WTC11 (cell line): ENCODE data around the gene FBXW9. TPM values are rescaled to one million over a fixed set of nuclear protein-coding genes. Genes with fewer than 3 reads are reported as not detected.

Source experiments
- ATAC-seq: fragments of 200-7000 bp; cut with Tn5 transposase; 2 replicates; pipeline ENCODE4 v1.10.0; 2021; ENCODE audit warnings: mild to moderate bottlenecking, moderate library complexity
- CTCF ChIA-PET: fragments of 300-600 bp; sonication (Branson Sonifier 250); formaldehyde crosslinking; loops from one replicate; lab custom pipeline; 2021; ENCODE audit warnings: antibody characterized with exemption; lab: Charles Lee
- POLR2A ChIA-PET: fragments of 350-600 bp; sonication (Branson Sonifier 250); formaldehyde crosslinking; loops from one replicate; lab custom pipeline; 2021; ENCODE audit warnings: antibody characterized with exemption; lab: Charles Lee
- DNase-seq: peaks from one replicate; pipeline ENCODE4 v3.0.0; 2021; ENCODE audit warnings: low spot score
- H3K27ac Mint-ChIP-seq: 2 replicates; pipeline ENCODE4 v1.8.0; 2021; ENCODE audit warnings: mixed read lengths
- H3K27me3 Mint-ChIP-seq: 2 replicates; pipeline ENCODE4 v1.8.0; 2021; ENCODE audit warnings: low read depth, mild to moderate bottlenecking, moderate library complexity, mixed read lengths
- H3K36me3 Mint-ChIP-seq: 2 replicates; pipeline ENCODE4 v1.8.0; 2021; ENCODE audit warnings: mixed read lengths
- H3K4me1 Mint-ChIP-seq: 2 replicates; pipeline ENCODE4 v1.8.0; 2022; ENCODE audit warnings: mixed read lengths
- H3K4me3 Mint-ChIP-seq: 2 replicates; pipeline ENCODE4 v1.8.0; 2021; ENCODE audit warnings: mild to moderate bottlenecking, moderate library complexity, mixed read lengths
- H3K9me3 Mint-ChIP-seq: 2 replicates; pipeline ENCODE4 v1.8.0; 2021; ENCODE audit warnings: mixed read lengths
- ARID4B ChIP-seq: sonication (generic); formaldehyde crosslinking; IDR thresholded peaks from 2 replicates; pipeline ENCODE4 v1.8.0; 2023; ENCODE audit warnings: missing genetic modification reagents, mild to moderate bottlenecking, borderline replicate concordance
- ATF3 ChIP-seq: sonication (generic); formaldehyde crosslinking; conservative IDR thresholded peaks from 2 replicates; pipeline ENCODE4 v1.8.1; 2022; ENCODE audit warnings: mild to moderate bottlenecking, missing genetic modification reagents
- CREM ChIP-seq: sonication (generic); formaldehyde crosslinking; IDR thresholded peaks from 2 replicates; pipeline ENCODE4 v1.8.1; 2022; ENCODE audit warnings: mild to moderate bottlenecking, missing genetic modification reagents, moderate library complexity
- E2F4 ChIP-seq: sonication (generic); formaldehyde crosslinking; IDR thresholded peaks from 2 replicates; pipeline ENCODE4 v1.8.1; 2022; ENCODE audit warnings: low read depth, mild to moderate bottlenecking, moderate library complexity, missing genetic modification reagents, borderline replicate concordance
- FOXP4 ChIP-seq: sonication (generic); formaldehyde crosslinking; IDR thresholded peaks from 2 replicates; pipeline ENCODE4 v1.8.0; 2022; ENCODE audit warnings: mild to moderate bottlenecking, missing genetic modification reagents
- JUN ChIP-seq: sonication (generic); formaldehyde crosslinking; IDR thresholded peaks from 2 replicates; pipeline ENCODE4 v1.8.0; 2023; ENCODE audit warnings: mild to moderate bottlenecking, missing genetic modification reagents
- MXD4 ChIP-seq: fragments of 250-450 bp; sonication (Bioruptor Pico); IDR thresholded peaks from 2 replicates; pipeline ENCODE4 v1.8.0; 2021; ENCODE audit warnings: mild to moderate bottlenecking, moderate library complexity, borderline replicate concordance
- NFE2L1 ChIP-seq: sonication (generic); formaldehyde crosslinking; IDR thresholded peaks from 2 replicates; pipeline ENCODE4 v1.8.1; 2023; ENCODE audit warnings: missing genetic modification reagents
- NFYB ChIP-seq: sonication (generic); formaldehyde crosslinking; conservative IDR thresholded peaks from 2 replicates; pipeline ENCODE4 v1.8.0; 2022; ENCODE audit warnings: low read depth, missing genetic modification reagents
- OVOL2 ChIP-seq: fragments of 250-450 bp; sonication (Bioruptor Pico); IDR thresholded peaks from 2 replicates; pipeline ENCODE4 v1.9.0; 2021; ENCODE audit warnings: mild to moderate bottlenecking, borderline replicate concordance
- PRDM15 ChIP-seq: sonication (generic); formaldehyde crosslinking; IDR thresholded peaks from 2 replicates; pipeline ENCODE4 v1.8.0; 2022; ENCODE audit warnings: missing genetic modification reagents
- RELA ChIP-seq: sonication (generic); formaldehyde crosslinking; IDR thresholded peaks from 2 replicates; pipeline ENCODE4 v1.8.1; 2022; ENCODE audit warnings: missing genetic modification reagents, mild to moderate bottlenecking, borderline replicate concordance
- USF2 ChIP-seq: sonication (generic); formaldehyde crosslinking; IDR thresholded peaks from 2 replicates; pipeline ENCODE4 v1.8.1; 2023; ENCODE audit warnings: mild to moderate bottlenecking, missing genetic modification reagents, moderate library complexity
- ZNF138 ChIP-seq: sonication (generic); formaldehyde crosslinking; conservative IDR thresholded peaks from 2 replicates; pipeline ENCODE4 v1.8.1; 2022; ENCODE audit warnings: mild to moderate bottlenecking, moderate library complexity, missing genetic modification reagents
- ZNF281 ChIP-seq: sonication (generic); formaldehyde crosslinking; IDR thresholded peaks from 2 replicates; pipeline ENCODE4 v1.8.0; 2023; ENCODE audit warnings: mild to moderate bottlenecking, missing genetic modification reagents
- ZNF416 ChIP-seq: fragments of 250-450 bp; sonication (Bioruptor Pico); IDR thresholded peaks from 2 replicates; pipeline ENCODE4 v1.9.0; 2021; ENCODE audit warnings: mild to moderate bottlenecking, inconsistent platforms
- total RNA-seq: library from RNA; stranded (reverse); gene quantifications from 3 replicates; pipeline ENCODE4 v1.2.3, GENCODE V29; 2021
- TF ChIP-seq, protein P1 (sequence below): sonication (generic); formaldehyde crosslinking; IDR thresholded peaks from 2 replicates; pipeline ENCODE4 v1.8.1; 2022; ENCODE audit warnings: mild to moderate bottlenecking, missing genetic modification reagents, moderate library complexity, borderline replicate concordance

The FBXW9 gene
- total RNA-seq, 1 experiment from 2014 or later: 15.2 TPM

GRCh38 chr19:12670159-12670928, 26.1 kb downstream of the FBXW9 start:
- Mint-ChIP-seq H3K9me3 (no peaks in the 10 kb centered on the region), H3K27me3 (no peaks in the 10 kb centered on the region), H3K4me3 (peak overlapping the region; percentile 98), H3K4me1 (peaks cover 30% of the 10 kb centered on the region), H3K27ac (peak overlapping the region; percentile 100), H3K36me3 (peaks cover 25% of the 10 kb centered on the region)
- no peak for DNase-seq
- ChIA-PET CTCF (interaction anchor here (2.9 to 3.1 kb wide), 2 partner anchors 11 to 22 kb away, joined by 22 to 23 read pairs; partner anchors contain the start of gene DHPS), POLR2A (interaction anchor here (0.6 to 1.2 kb wide), 2 partner anchors 13 to 31 kb away, joined by 3 to 4 read pairs; no protein-coding TSS in a partner anchor)
- no peak for ATAC-seq
- TF ChIP-seq ATF3: no peak
- TF ChIP-seq ZNF416 (CRISPR knock-in tag): peak; percentile 27; the same call in 1 of the 2 replicates
- TF ChIP-seq ZNF138 (CRISPR knock-in tag): no peak
- TF ChIP-seq ARID4B (CRISPR knock-in tag): no peak
- TF ChIP-seq RELA (CRISPR knock-in tag): no peak
- TF ChIP-seq NFYB (CRISPR knock-in tag): no peak
- no peak for TF ChIP-seq JUN (CRISPR knock-in tag)
- no peak for TF ChIP-seq NFE2L1
- no peak for TF ChIP-seq CREM (CRISPR knock-in tag)
- no peak for TF ChIP-seq MXD4 (CRISPR knock-in tag)
- no peak for TF ChIP-seq ZNF281 (CRISPR knock-in tag)
- no peak for TF ChIP-seq USF2 (CRISPR knock-in tag)
- TF ChIP-seq, protein P1, sequence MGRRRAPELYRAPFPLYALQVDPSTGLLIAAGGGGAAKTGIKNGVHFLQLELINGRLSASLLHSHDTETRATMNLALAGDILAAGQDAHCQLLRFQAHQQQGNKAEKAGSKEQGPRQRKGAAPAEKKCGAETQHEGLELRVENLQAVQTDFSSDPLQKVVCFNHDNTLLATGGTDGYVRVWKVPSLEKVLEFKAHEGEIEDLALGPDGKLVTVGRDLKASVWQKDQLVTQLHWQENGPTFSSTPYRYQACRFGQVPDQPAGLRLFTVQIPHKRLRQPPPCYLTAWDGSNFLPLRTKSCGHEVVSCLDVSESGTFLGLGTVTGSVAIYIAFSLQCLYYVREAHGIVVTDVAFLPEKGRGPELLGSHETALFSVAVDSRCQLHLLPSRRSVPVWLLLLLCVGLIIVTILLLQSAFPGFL: no peak
- no peak for TF ChIP-seq E2F4 (CRISPR knock-in tag)
- no peak for TF ChIP-seq OVOL2 (CRISPR knock-in tag)
- TF ChIP-seq PRDM15 (CRISPR knock-in tag): peak; percentile 28; the same call in 1 of the 2 replicates
- no peak for TF ChIP-seq FOXP4 (CRISPR knock-in tag)
